Heart left ventricle (tissue), 16 donors: Measurements from ENCODE around the gene RBMS3. TPM values are rescaled to one million over a fixed set of nuclear protein-coding genes. Genes with fewer than 3 reads are reported as not detected.

Experiments used
- ATAC-seq, 4 donors: fragments of 200-7000 bp; cut with Tn5 transposase; one replicate each; pipeline ENCODE4 v1.9.1; 2020 to 2022; ENCODE audit warnings: moderate library complexity in 4 of 4, mild to moderate bottlenecking in 3 of 4, moderate number of reproducible peaks in 1 of 4
- DNase-seq, 5 donors: peaks; one replicate each; pipeline ENCODE4 v3.0.0-alpha.2; 2020
- H3K27ac ChIP-seq, 12 donors: fragments of 200-600 bp; sonication (generic) in 4 of 12; one replicate each; pipeline versions ENCODE4 v1.5.0 to v1.8.0; 2016 to 2022; ENCODE audit warnings: mild to moderate bottlenecking in 2 of 12
- H3K27me3 ChIP-seq, 9 donors: fragments of 200-600 bp; sonication (generic) in 2 of 9; one replicate each; pipeline versions ENCODE4 v1.5.1 to v1.8.0; 2016 to 2022; ENCODE audit warnings: mild to moderate bottlenecking in 3 of 9
- H3K36me3 ChIP-seq, 9 donors: fragments of 200-600 bp; sonication (generic) in 2 of 9; one replicate each; pipeline versions ENCODE4 v1.5.0 to v1.8.0; 2018 to 2022; ENCODE audit warnings: mild to moderate bottlenecking in 2 of 9
- H3K4me1 ChIP-seq, 12 donors: fragments of 200-600 bp; sonication (generic) in 4 of 12; one replicate each; pipeline versions ENCODE4 v1.5.0 to v1.8.0; 2016 to 2022; ENCODE audit warnings: mild to moderate bottlenecking in 3 of 12
- H3K4me3 ChIP-seq, 12 donors: fragments of 200-600 bp; sonication (generic) in 4 of 12; one replicate each; pipeline versions ENCODE4 v1.5.0 to v1.8.0; 2017 to 2022; ENCODE audit warnings: mild to moderate bottlenecking in 9 of 12, moderate library complexity in 4 of 12
- H3K9me3 ChIP-seq, 12 donors: fragments of 200-600 bp; sonication (generic) in 4 of 12; one replicate each; pipeline versions ENCODE4 v1.5.0 to v1.8.0; 2016 to 2022; ENCODE audit warnings: mild to moderate bottlenecking in 1 of 12
- POLR2A ChIP-seq, 2 donors: fragments of 450-650 bp; IDR thresholded peaks; one replicate each; pipeline ENCODE4 v1.6.1; 2017; ENCODE audit warnings: antibody characterized with exemption in 2 of 2, mild to moderate bottlenecking in 2 of 2, moderate library complexity in 2 of 2
- whole genome bisulfite sequencing, 4 donors: extraction: QIAGEN DNeasy Blood & Tissue Kit in 2 of 4; methylation state at CpG; one replicate each; pipeline versions ENCODE4 v1.1.5 to v1.1.7; 2013 to 2018; 5-methylcytosine and 5-hydroxymethylcytosine counted together
- intact Hi-C, 10 donors: fragments of 100-400 bp; cut with DNase I; formaldehyde crosslinking; loops; one replicate each; pipeline versions ENCODE4 v1.11.1 to v1.14.2; 2022
- polyA plus RNA-seq, 2 donors: library from polyadenylated mRNA; stranded (reverse); fragments of 200-250 nt; gene quantifications; one replicate each; pipeline ENCODE4 v1.2.3, GENCODE V29; 2013
- total RNA-seq, 9 donors: library from RNA; depleted of rRNA in 2 of 9; stranded (reverse); fragments of >200 nt in 2 of 9; fragmentation: NEBNext Ultra II Directional in 3 of 9; extraction: Animal tissue kit (Norgen Biotek cat#: 25700) in 3 of 9; gene quantifications; one replicate each; pipeline versions ENCODE4 v1.1.0 to v1.2.4, GENCODE V29; 2016 to 2023
- TF ChIP-seq, protein P1 (sequence below), 12 donors: fragments of 200-600 bp; sonication (generic) in 4 of 12; IDR thresholded peaks; one replicate each; pipeline versions ENCODE4 v1.5.0 to v1.8.0; 2018 to 2022; ENCODE audit warnings: antibody characterized with exemption in 12 of 12, mild to moderate bottlenecking in 5 of 12
- donor health status: ischemic (EF 13 %, LVEDD 7.1; RV severe dilation, severe dysfunction).
- donor health status: healthy with polysubstance abuse.
- donor health status: DM: no; HTN: yes; CAD: no.
- donor health status: DM: no; HTN: no; CAD: no.
- donor health status: ischemic (EF 25% LVEDD 6.9; RV normal size, moderate dysfunction).
- donor health status: ischemic (EF 25% LVEDD 5.7; RV mildly dilated, moderate dysfunction).
- donor health status: healthy.
- donor health status: DM: yes; HTN: yes; CAD: no.
- donor health status: ischemic (EF 35%, LVEDD 5.7; RV mildly dilated, moderate dysfunction).
- donor health status: nonischemic (EF 11% LVEDD 7.7; RV severe dilation, severe dysfunction).
- donor health status: DM: yes; HTN: yes; CAD: no.
- donor health status: PGD.
- donor health status: ischemic (EF 29% LVEDD 5.4; RV normal size, mild dysfunction).
- donor health status: nonischemic (EF 23%, LVEDD 6.1; RV moderate dilation, normal function).

Gene RBMS3
- total and polyA plus RNA-seq, 11 donors = 4.8 to 35.6 (median 26.1) TPM

DNA sequence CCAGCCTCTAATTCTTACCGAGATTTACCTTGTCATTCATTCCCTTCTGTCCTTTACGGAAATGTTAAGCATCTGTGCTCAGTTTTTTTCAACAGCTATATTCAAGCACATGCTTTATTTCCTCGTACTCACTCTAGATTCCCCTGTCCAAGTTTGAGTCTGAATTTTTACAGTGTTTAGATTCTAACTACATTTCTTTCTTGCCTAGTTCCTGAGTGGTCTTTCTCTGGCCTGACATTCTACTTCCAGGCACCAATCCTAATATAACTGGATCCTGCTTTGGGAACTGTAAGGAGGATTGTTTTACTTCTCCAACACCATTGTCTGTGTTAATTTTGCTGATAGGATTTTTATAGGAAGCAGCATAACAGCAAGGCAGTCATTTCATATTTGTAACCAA, 222.4 kb downstream of the RBMS3 start:
- ATAC-seq = no peak
- Histone ChIP-seq H3K36me3 (peaks cover 0 to 3% (median 0%) of the 10 kb centered on the region in 9 donors), H3K4me3 (no peak overlapping the region), H3K4me1 (peaks cover 0 to 30% (median 11%) of the 10 kb centered on the region in 12 donors), H3K9me3 (peaks cover 0 to 10% (median 0%) of the 10 kb centered on the region in 12 donors), H3K27ac (peak overlapping the region in 11 of 12 donors; percentile 9 to 73 (median 52)), H3K27me3 (no peaks in the 10 kb centered on the region)
- WGBS, 4 donors = 78 to 82% (median 81%) methylated on average over 3 of the region's 3 CpGs
- DNase-seq = no peak
- no peak for TF ChIP-seq POLR2A (IDR thresholded peaks at IDR 0.05)
- TF ChIP-seq, protein P1, sequence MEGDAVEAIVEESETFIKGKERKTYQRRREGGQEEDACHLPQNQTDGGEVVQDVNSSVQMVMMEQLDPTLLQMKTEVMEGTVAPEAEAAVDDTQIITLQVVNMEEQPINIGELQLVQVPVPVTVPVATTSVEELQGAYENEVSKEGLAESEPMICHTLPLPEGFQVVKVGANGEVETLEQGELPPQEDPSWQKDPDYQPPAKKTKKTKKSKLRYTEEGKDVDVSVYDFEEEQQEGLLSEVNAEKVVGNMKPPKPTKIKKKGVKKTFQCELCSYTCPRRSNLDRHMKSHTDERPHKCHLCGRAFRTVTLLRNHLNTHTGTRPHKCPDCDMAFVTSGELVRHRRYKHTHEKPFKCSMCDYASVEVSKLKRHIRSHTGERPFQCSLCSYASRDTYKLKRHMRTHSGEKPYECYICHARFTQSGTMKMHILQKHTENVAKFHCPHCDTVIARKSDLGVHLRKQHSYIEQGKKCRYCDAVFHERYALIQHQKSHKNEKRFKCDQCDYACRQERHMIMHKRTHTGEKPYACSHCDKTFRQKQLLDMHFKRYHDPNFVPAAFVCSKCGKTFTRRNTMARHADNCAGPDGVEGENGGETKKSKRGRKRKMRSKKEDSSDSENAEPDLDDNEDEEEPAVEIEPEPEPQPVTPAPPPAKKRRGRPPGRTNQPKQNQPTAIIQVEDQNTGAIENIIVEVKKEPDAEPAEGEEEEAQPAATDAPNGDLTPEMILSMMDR (IDR thresholded peaks at IDR 0.05) = no peak
- intact Hi-C loops = no loop called here

DNA sequence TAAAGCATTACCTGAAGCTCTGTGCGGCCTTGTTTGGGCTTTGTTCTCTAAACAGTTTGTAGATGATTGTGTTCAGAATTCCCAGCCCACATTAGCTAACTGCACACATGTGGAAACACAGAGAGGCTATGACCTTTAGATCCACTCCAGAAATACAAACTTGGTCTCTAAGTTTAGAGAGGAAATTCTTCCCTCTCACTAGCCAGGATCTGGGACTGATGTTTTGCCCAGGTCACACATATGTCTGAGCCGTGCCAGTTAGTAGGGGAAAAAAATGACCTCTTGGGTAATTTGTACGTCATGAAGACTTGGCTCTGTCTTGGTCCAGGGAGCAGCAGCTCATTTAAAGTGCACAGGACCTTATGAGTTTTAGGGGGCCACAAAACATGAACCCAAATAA, 223.1 kb downstream of the RBMS3 start:
- Histone ChIP-seq H3K4me3 (no peak overlapping the region), H3K4me1 (peaks cover 0 to 30% (median 11%) of the 10 kb centered on the region in 12 donors), H3K27ac (peak overlapping the region in 11 of 12 donors; percentile 16 to 73 (median 52)), H3K9me3 (peaks cover 0 to 10% (median 0%) of the 10 kb centered on the region in 12 donors), H3K36me3 (peaks cover 0 to 3% (median 0%) of the 10 kb centered on the region in 9 donors), H3K27me3 (no peaks in the 10 kb centered on the region)
- 22 to 41% (median 30%) methylated on average over 3 of the region's 3 CpGs for WGBS, 4 donors
- intact Hi-C loops = no loop called here
- DNase-seq = peak in 4 of 5 donors; percentile 31 to 45 (median 38)
- ATAC-seq = peak; percentile 80 to 99 (median 96)
- TF ChIP-seq POLR2A (IDR thresholded peaks at IDR 0.05) = no peak
- TF ChIP-seq, protein P1 (IDR thresholded peaks at IDR 0.05) = no peak

DNA sequence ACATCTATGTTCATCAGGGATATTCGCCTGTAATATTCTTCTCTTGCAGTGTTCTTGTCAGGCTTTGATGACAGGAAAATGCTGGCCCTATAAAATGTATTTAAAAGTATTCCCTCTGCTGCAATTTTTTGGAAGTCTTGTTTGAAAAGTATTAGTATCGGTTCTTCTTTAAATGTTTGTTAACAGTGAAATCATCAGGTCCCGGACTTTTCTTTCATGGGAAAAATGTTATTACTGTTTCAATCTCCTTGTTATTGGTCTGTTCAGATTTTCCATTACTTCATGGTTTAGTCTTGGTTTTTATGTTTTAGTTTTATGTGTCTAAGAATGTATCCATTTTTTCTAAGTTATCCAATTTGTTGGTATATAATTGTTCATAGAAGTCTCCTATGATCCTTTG, 225.6 kb downstream of the RBMS3 start:
- DNase-seq = no peak
- TF ChIP-seq, protein P1 (IDR thresholded peaks at IDR 0.05) = no peak
- no peak for TF ChIP-seq POLR2A (IDR thresholded peaks at IDR 0.05)
- Histone ChIP-seq H3K4me3 (no peak overlapping the region), H3K4me1 (peaks cover 0 to 33% (median 12%) of the 10 kb centered on the region in 12 donors), H3K27ac (no peak overlapping the region), H3K36me3 (peaks cover 0 to 3% (median 0%) of the 10 kb centered on the region in 9 donors), H3K27me3 (no peaks in the 10 kb centered on the region), H3K9me3 (peaks cover 0 to 10% (median 0%) of the 10 kb centered on the region in 12 donors)
- WGBS, 4 donors = 81 to 85% (median 84%) methylated on average over 3 of the region's 3 CpGs
- no peak for ATAC-seq
- intact Hi-C loops = no loop called here

DNA sequence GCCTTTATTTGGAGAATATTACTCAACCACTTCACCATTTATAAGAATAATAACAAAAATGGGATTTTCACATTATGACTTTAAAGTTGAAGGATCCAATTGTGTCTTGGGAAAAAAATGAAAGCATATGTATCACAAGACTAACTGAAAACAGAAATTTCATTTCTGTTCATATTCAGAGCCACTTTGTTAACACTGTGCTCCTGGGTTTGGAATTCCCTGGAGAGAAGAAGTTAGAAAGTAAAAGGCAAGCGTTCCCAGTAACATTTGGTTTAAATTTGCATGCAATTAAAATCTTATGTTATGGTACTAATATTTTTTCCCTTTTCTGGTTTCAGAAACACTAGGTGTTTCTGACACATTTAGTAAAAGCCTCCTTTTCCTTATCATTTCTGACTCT, 230.8 kb downstream of the RBMS3 start:
- intact Hi-C loops = loop anchor here in 3 of 10 donors (10.0 kb wide), 3 partner anchors 243 to 367 kb away; no protein-coding TSS in a partner anchor
- WGBS, 4 donors = 58 to 75% (median 69%) methylated on average over 1 of the region's 1 CpG
- no peak for ATAC-seq
- no peaks in the 10 kb centered on the region for H3K36me3 ChIP-seq
- no peak for DNase-seq
- H3K9me3 ChIP-seq = peaks cover 0 to 6% (median 0%) of the 10 kb centered on the region in 12 donors
- H3K4me3 ChIP-seq = no peak overlapping the region
- peak overlapping the region in 1 of 12 donors; percentile 4 for H3K27ac ChIP-seq
- H3K4me1 ChIP-seq = peaks cover 10 to 55% (median 34%) of the 10 kb centered on the region in 12 donors
- H3K27me3 ChIP-seq = no peaks in the 10 kb centered on the region
- TF ChIP-seq POLR2A (IDR thresholded peaks at IDR 0.05) = no peak
- TF ChIP-seq, protein P1 (IDR thresholded peaks at IDR 0.05) = no peak
